SK-N-SH (cell line): Measurements from ENCODE around the gene FYCO1.

Experiments
- CTCF ChIP-seq: fragments of 200-600 bp; sonication (generic); IDR thresholded peaks from 2 replicates; pipeline ENCODE4 v1.6.1; 2017; ENCODE audit warnings: antibody characterized with exemption, mild to moderate bottlenecking, moderate library complexity
- REST ChIP-seq: IDR thresholded peaks from 2 replicates; pipeline ENCODE4 v1.6.1; 2012; ENCODE audit warnings: mild to moderate bottlenecking, low read depth, low read length, moderate library complexity
- YY1 ChIP-seq: IDR thresholded peaks from 2 replicates; pipeline ENCODE4 v1.4.0; 2012; ENCODE audit warnings: low read depth, mild to moderate bottlenecking
- TF ChIP-seq, protein P1 (sequence below): IDR thresholded peaks from 2 replicates; pipeline ENCODE4 v1.4.0; 2012; ENCODE audit warnings: low read depth, borderline replicate concordance

- TF ChIP-seq REST (no peak), YY1 (no peak), CTCF (no peak)
- TF ChIP-seq, protein P1, sequence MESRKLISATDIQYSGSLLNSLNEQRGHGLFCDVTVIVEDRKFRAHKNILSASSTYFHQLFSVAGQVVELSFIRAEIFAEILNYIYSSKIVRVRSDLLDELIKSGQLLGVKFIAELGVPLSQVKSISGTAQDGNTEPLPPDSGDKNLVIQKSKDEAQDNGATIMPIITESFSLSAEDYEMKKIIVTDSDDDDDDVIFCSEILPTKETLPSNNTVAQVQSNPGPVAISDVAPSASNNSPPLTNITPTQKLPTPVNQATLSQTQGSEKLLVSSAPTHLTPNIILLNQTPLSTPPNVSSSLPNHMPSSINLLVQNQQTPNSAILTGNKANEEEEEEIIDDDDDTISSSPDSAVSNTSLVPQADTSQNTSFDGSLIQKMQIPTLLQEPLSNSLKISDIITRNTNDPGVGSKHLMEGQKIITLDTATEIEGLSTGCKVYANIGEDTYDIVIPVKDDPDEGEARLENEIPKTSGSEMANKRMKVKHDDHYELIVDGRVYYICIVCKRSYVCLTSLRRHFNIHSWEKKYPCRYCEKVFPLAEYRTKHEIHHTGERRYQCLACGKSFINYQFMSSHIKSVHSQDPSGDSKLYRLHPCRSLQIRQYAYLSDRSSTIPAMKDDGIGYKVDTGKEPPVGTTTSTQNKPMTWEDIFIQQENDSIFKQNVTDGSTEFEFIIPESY, result no peak
Observed at GRCh38 chr3:45931496-45931895, 64.1 kb downstream of the FYCO1 start.
